AG10803 (cell line): ENCODE data around the gene KCNH2.

Experiments used
- DNase-seq: peaks from one replicate; pipeline ENCODE4 v3.0.0; 2010; ENCODE audit warnings: low read depth
- H3K4me3 ChIP-seq: 2 replicates; pipeline ENCODE4 v1.5.1; 2011; ENCODE audit warnings: mild to moderate bottlenecking, low read length, control low read depth
- TF ChIP-seq, protein P1 (sequence below): conservative IDR thresholded peaks from 2 replicates; pipeline ENCODE4 v1.5.1; 2011; ENCODE audit warnings: mild to moderate bottlenecking, low read length, control low read depth, inconsistent platforms

Gene KCNH2

DNA sequence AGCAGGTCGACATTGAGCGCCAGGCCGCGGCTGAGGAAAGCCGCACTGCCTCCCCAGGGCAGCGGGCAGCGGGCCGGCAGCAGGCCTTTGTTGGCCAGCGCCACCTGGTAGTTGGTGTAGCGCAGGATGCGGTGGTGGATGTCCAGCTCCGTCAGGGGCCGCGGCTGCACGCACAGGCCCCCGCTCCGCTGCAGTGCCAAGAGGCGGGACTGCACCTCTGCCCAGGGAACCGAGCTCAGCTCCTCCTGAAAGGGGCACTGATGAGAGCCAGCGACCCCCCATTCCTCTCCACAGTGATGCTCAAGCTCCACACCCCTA lies 41.0 kb upstream of the KCNH2 start:
- H3K4me3 ChIP-seq: no peak overlapping the region
- DNase-seq: no peak
- TF ChIP-seq, protein P1, sequence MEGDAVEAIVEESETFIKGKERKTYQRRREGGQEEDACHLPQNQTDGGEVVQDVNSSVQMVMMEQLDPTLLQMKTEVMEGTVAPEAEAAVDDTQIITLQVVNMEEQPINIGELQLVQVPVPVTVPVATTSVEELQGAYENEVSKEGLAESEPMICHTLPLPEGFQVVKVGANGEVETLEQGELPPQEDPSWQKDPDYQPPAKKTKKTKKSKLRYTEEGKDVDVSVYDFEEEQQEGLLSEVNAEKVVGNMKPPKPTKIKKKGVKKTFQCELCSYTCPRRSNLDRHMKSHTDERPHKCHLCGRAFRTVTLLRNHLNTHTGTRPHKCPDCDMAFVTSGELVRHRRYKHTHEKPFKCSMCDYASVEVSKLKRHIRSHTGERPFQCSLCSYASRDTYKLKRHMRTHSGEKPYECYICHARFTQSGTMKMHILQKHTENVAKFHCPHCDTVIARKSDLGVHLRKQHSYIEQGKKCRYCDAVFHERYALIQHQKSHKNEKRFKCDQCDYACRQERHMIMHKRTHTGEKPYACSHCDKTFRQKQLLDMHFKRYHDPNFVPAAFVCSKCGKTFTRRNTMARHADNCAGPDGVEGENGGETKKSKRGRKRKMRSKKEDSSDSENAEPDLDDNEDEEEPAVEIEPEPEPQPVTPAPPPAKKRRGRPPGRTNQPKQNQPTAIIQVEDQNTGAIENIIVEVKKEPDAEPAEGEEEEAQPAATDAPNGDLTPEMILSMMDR: no peak

DNA sequence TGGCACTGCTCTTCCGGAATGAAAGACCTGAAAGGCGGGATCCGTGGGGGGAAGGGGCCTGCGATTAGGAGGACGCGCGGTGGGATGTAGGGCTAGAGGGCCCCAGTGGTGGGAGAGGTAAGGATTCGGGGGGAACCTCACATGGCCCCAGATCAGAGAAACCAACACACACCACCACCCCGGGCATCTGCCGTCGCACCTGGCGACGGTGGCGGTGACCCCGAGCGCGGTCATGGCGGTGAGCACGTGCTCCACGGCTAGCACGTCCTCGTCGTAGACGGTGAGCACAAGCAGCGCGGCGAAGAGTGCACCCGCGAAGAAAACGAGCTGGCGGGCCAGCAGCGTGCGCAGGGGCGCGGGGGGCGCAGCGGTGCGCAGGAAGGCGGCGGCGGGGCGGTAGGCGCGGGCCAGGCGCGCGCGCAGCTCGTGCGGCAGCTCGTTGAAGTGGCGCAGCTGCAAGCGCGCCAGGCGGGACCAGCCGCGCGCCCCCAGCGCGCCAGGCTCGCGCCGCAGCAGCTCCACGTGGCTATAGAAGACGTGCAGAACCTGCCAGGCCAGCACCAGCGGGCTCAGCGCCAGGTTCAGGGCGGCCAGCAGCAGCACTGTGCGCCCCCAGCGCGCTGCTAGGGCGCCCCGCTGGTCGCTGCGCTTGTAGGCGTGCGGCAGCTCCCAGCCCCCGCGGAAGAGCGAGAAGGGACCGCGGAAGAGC lies 40.5 kb upstream of the KCNH2 start:
- H3K4me3 ChIP-seq: 0 out of 2 replicates have a peak overlapping the region, but pooled peaks have one; percentile 7
- DNase-seq: no peak

DNA sequence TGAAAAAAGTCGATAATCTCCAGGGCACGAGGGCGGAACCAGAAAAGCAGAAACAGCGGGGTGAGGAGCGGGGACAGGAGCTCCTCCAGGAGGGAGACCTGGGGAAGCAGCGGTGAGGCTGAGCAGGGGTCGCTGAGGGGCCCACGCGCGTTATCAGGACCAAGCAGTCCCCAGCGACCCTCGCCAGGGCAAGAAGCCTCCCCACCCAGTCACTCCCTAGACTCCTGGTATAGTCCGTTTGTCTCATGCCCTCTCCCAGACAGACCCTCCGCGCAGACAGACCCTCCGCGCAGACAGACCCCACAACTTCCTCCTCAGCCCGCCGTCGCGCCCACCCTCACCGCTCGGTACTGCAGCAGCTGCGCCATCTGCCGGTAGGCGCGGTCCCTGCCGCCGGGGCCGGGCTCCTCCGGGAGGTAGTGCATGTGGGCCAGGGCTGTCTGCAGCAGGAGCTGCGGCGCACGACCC lies 39.9 kb upstream of the KCNH2 start:
- TF ChIP-seq, protein P1: peak; percentile 71
- H3K4me3 ChIP-seq: peak overlapping the region; percentile 12; the same call in 1 of the 2 replicates
- DNase-seq: peak; percentile 23

More for the DNA sequence above, 40.5 kb upstream of the KCNH2 start:
- TF ChIP-seq, protein P1: no peak

DNA sequence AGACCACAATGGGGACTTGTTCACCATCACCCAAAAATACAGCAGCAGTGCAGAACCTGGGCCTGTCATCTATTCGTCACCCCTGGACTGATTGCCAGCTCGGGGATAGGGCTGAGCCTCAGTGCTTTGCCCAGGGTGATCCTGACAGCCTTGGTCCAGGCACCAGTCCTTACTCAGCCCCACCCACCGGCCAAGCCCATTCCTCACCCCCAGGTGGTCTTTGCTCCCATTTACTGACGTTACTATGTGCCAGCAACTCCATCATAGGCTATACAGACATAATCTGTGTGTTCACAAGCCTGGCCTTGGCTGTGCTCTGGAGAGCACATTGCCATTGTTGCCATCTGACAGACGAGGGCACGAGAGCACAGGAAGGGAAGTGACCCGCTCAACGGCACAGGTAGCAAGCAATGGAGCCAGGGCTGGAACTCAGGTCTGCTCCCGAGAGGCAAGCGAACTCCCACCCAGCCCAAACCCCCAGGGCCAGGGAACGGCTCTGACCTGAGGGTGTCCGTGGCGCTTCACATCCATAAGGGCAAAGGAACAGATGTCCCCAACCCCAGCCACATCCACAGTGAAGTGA lies 39.3 kb upstream of the KCNH2 start:
- TF ChIP-seq, protein P1: no peak
- DNase-seq: no peak
- H3K4me3 ChIP-seq: no peak overlapping the region

DNA sequence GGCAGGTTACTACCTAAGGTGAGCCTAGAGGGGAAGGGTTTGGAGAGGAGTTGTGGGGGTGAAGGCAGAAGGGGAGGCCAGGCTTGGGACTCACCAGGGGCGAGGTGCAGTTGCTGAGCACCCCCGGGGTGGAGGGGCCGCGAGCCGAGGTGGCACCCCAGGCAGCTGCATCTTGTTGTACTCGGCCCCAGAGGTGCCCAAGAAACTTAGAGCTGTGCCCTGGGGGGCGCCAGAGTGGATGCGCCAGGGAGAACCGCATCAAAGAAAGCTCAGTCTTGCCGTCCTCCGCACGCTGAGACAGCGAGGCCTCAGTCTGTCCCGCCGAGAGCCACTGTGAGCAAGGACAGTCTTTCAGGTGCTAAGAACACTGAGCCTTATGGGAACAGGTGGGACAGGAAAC lies 38.8 kb upstream of the KCNH2 start:
- TF ChIP-seq, protein P1: no peak
- no peak for DNase-seq
- H3K4me3 ChIP-seq: no peak overlapping the region

DNA sequence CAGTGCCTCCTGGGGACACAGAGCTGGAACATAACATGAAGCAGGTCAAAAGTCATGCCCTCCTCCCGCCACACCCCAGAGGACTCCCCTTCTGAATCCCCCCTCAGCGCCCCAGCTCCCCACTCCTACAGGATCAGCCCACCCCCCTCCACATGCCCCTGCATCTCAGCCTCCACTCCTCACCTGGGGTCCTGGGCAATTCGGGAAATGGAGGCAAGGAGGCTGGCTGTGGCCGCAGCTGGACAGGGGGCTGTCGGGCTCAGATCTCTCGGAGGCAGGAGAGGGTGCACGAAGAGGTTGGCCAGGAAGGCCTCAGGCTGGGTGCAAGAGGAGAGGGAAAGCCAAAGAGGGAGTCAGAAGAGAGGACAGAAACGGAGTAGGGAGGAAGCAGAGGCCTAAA lies 38.4 kb upstream of the KCNH2 start:
- no peak overlapping the region for H3K4me3 ChIP-seq
- no peak for DNase-seq
- TF ChIP-seq, protein P1: no peak

DNA sequence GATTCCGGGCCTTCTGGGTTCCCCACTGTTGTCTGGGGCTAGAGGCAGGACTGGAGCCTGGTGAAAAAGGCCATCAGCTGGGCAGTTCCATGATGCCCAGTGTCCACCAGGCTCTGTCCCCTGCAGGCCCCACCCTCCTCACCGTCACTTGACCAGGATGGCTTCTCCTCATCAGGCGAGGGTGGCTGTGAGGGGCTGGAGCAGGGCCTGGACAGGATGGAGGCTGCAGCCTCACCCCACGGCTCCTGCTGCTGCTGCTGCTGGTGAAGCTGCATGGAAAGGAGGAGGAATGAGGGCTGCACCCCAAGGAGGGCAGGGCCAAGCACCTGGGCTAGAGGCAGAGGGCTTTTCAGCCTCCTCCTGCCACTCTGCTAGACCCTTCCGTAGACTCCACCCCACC lies 37.8 kb upstream of the KCNH2 start:
- TF ChIP-seq, protein P1: no peak
- DNase-seq: no peak
- H3K4me3 ChIP-seq: no peak overlapping the region
